NCI-H2107 treated with DMSO at 0.1 percent for 48 hours (cell line): Measurements from ENCODE around the gene DRC3.
"Not testable (repeated sequence)": the region's sequence is repeated elsewhere in the genome, so short reads cannot be mapped to it uniquely, and the experiment has no call there.

Experiments
- DNase-seq: peaks from one replicate; lab custom pipeline; 2025; ENCODE audit not compliant: unreplicated experiment; lab: John Stamatoyannopoulos, UW

DRC3 gene

DNA sequence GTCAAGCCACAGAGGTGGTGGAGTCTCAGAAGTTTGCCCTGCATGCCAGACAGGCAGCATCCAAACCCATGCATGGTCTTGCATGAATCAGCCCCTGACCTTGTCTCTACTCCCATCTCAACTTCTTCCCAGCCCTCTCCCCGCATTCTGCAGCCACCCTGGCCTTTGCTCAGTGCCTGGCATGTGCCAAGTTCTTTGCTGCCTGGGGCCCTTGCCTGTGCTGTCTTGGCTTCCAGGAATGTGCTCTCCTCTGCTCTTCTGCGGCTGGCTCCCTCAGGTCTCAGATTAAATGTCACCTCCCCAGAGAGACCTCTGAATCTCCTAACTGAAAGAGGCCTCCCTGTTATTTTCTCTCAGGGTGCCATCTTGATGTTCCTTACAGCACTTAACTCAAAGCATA, 17.6 kb downstream of the DRC3 start:
- DNase-seq, result no peak

- no peak for DNase-seq
Measured at GRCh38 chr17:17993366-17993765, 20.7 kb downstream of the DRC3 start.

DNA sequence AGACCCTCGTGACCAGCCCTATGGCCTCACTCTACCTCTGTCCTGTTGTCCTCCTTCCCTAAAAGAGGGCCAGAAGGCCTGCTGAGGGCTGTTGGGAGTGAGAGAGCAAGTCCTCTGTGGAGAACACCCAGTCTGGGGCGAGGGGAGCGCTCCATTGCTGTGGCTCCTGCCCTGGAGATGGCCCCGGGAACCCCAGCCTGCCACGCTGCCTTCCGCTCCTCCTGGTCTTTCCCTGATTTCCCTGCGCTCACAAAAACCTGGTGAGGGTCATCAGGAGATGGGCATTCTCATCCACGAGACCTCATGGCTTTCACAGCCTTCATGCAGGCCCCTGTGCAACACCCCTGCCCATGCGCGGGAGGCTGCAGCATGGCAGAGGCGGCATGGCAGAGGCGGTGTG, 21.2 kb downstream of the DRC3 start:
- DNase-seq, result no peak

DNA sequence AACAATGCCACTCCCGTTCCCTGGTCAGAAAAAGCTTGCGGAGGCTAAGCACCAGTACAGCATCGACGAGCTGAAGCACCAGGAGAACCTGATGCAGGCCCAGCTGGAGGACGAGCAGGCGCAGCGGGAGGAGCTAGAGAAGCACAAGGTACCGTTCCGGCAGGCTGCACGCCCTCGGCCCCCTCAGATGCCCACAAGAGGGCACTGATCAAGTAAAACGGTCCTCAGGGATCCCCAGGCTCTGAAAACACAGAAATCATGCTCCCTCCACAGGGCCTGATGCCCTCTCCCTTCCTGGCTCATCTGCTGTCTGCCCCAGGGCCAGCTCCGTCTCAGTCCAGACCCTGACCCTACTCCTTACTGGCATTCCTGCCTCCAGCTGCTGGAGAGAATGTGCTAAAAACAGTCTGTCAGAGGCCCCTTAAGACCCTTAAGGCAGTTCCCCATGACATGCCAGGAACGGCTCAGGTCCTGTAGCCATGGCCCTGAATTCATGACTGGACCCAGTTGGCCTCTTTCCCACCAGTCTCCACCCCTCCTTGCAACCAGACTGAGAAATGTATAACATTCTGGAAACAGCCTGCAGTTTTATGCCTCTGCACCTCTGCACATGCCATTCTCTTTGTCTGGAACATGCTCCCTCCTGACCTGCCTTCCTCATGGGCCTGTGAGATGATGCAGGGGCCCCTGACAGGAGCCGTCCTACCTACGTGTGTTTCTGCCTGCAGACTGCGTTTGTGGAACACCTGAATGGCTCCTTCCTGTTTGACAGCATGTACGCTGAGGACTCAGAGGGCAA, 21.8 kb downstream of the DRC3 start:
- no peak for DNase-seq

DNA sequence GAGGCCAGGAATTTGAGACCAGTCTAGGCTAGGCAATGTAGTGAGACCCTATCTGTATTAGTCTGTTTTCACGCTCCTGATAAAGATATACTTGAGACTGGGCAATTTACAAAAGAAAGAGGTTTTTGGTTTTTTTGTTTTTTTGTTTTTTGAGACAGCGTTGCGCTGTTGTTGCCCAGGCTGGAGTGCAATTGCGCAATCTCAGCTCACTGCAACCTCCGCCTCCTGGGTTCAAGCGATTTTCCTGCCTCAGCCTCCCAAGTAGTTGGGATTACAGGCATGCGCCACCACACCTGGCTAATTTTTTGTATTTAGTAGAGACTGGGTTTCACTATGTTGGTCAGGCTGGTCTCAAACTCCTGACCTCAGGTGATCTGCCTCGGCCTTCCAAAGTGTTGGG, 23.2 kb downstream of the DRC3 start:
- not testable (repeated sequence) for DNase-seq

GRCh38 chr17:17998934-17999333, 26.3 kb downstream of the DRC3 start:
- no peak for DNase-seq

GRCh38 chr17:17999364-18000029, 26.8 kb downstream of the DRC3 start:
- no peak for DNase-seq

DNA sequence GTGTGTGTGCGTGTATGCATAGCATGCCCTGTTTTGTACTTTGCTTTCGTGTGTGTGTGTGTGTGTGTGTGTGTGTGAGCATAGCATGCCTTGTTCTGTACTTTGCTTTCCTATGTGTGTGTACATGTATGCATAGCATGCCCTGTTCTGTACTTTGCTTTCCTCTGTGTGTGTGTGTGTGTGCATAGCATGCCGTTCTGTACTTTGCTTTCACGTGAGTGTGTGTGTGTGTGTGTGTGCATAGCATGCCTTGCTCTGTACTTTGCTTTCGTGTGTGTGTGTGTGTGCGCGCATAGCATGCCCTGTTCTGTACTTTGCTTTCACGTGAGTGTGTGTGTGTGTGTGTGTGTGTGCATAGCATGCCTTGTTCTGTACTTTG, 27.4 kb downstream of the DRC3 start:
- DNase-seq, result no peak

GRCh38 chr17:18002171-18002570, 29.5 kb downstream of the DRC3 start:
- DNase-seq, result no peak

DNA sequence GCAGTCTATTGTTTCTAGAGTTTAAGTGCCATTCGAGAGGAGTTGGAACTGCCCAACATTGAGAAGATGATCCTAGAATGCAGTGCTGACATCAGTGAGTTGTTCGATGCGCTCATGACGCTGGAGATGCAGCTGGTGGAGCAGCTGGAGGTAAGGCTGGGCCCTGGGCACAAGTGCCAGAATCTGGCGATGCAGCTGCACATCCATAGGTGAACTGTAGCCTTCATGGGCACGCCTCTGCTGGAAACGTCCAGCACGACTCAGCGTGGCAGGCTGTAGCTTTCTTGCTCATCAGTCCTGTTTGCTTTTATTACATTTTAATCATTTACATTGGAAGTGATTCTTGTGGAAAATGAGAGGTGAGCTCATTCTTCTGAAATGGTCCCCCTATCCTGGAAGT, 31.7 kb downstream of the DRC3 start:
- peak; percentile 63 for DNase-seq

DNA sequence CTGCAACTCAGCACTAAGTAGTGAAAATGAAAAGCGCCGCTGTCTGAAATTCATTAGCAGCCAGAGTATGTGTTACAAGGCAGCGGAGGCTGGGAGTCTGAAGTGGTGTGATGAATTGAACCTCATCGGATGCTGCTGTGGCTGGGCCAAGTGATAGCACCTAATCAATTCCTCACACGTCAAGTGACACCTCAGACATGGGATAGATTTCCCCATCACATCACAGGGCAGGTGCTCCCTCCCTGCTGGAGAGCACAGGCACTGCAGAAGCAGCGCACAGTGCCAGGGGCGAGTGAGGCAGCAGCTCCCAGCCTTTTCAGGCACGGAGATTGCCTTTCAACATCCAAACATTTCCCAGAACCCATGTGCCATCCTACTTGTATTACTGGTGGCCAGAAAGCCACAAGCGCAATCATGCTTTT, 32.2 kb downstream of the DRC3 start:
- DNase-seq, result no peak

- no peak for DNase-seq
Measured at GRCh38 chr17:18005496-18005895, 32.8 kb downstream of the DRC3 start.

- DNase-seq, result no peak
Measured at GRCh38 chr17:18006495-18007239, 34.0 kb downstream of the DRC3 start.

GRCh38 chr17:18008496-18009268, 36.0 kb downstream of the DRC3 start:
- no peak for DNase-seq

DNA sequence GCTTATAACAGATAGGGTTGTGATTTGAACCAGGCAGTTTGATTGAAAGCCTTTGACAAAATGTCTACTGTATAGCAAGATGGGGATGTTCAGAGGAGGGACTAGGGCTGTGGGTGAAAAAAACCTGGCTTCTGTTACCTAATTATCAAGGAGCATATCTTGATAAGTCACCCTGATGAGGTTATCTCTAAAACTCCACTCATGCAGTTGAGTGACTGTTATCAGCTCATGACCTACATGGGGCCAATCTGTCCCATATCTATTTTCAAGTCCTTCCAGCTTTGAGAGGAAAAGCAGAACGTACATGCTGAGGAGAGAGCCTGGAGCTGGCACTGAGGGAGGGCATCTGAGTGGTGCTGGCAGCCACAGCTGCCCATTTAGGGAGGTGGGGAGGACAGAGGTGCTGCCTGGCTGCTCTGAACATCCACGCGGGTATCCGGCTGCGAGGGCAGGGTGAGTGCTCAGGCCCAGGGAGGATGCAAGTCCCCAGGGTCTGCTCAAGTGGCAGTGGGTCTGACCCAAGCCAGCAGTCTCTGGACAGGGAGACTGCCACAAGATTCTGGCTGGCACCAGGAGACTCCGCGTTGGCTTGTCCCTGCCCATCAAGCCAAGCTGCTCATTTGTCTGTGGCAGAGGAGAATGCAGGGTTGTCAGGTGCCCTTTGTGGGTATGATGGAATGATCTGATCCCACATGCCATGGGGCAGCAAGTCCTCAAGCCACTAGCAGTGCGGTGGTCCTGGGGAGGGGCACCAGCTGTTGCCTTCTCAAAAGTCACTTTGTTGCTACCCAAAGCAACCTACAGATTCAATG, 37.2 kb downstream of the DRC3 start:
- DNase-seq, result no peak

DNA sequence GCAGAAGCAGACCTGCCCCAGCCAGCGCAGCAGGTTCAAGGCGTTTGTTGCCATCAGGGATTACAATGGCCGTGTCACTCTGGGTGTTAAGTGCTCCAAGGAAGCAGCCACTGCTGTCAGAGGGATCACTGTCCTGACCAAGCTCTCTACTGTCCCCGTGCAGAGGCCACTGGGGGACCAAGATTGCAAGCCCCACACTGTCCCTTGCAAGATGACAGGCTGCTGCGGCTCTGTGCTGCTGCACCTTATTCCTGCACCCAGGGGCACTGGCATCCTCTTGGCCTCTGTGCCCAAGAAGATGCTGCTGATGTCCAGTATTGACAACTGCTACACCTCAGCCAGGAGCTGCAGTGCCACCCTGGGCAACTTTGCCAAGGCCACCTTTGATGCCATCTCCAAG, 38.6 kb downstream of the DRC3 start:
- DNase-seq, result no peak

DNA sequence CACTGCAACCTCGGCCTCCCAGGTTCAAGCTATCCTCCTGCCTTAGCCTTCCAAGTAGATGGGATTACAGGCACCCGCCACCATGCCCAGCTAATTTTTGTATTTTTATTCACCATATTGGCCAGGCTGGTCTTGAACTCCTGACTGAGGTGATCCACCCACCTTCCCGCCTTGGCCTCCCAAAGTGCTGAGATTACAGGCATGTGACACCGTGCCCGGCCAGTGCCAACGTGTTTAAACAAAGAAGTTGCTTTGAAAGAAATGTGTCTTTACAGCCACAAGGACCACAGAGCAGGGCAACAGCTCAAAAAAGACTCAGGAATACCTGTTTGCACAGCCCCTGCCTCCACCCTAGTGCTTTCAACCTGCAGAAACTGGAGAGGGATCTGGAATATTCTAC, 41.3 kb downstream of the DRC3 start:
- DNase-seq, result no peak

DNA sequence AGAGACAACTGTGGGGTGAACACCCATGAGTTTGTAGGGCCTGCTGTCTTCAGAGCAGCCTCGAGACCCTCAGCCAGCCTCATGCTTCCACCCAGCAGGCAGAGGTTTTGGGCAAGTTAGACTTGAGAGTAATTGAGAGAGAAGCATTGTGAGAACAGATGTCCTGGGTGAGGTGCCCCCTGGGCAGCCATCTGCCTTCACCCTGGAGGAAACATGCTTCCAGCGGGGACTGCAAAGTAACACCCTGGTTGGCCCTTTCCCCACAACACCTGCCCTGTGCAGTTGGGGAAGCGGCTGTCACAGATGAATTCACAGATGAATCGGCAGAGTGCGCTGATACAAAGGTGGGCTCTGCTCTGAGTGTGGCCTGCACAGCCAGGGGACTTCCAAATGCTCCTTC, 42.9 kb downstream of the DRC3 start:
- no peak for DNase-seq

- no peak for DNase-seq
Measured at GRCh38 chr17:18016426-18016825, 43.8 kb downstream of the DRC3 start.

- no peak for DNase-seq
Measured at GRCh38 chr17:18017958-18018357, 45.3 kb downstream of the DRC3 start.
